H1 (cell line): ENCODE results near the gene GRK5. TPM values are rescaled to one million over a fixed set of nuclear protein-coding genes. Genes with fewer than 3 reads are reported as not detected.
A peak's percentile ranks its signal among the peaks of the same experiment; 100 is the strongest.

ENCODE experiments used
- CTCF ChIA-PET: fragments of 300-600 bp; sonication (Branson Sonifier 250); formaldehyde crosslinking; loops from one replicate; lab custom pipeline; 2021; ENCODE audit not compliant: partially characterized antibody; lab: Charles Lee
- POLR2A ChIA-PET: fragments of 300-600 bp; sonication (Branson Sonifier 250); formaldehyde crosslinking; loops from one replicate; lab custom pipeline; 2021; ENCODE audit warnings: inconsistent platforms; ENCODE audit not compliant: partially characterized antibody; lab: Charles Lee
- DNase-seq, 2 experiments: peaks; one replicate each; pipeline versions ENCODE4 v3.0.0 to v3.0.0-alpha.2; 2010 to 2022; ENCODE audit warnings: low spot score in 2 of 2, low read depth in 1 of 2, mixed read lengths in 1 of 2
- FAIRE-seq: peaks from 2 replicates; lab custom pipeline; 2011; peaks lifted over from hg19 to GRCh38; lab: Jason Lieb, UNC
- H2AFZ ChIP-seq: 2 replicates; pipeline ENCODE4 v1.8.1; 2012; ENCODE audit warnings: low read length, inconsistent platforms
- H2AK5ac ChIP-seq: 2 replicates; pipeline ENCODE4 v1.6.1; 2013; ENCODE audit warnings: low read depth, low read length
- H2BK120ac ChIP-seq: replicated peaks from 2 replicates; pipeline ENCODE3; 2013; ENCODE audit warnings: low read depth, low read length, inconsistent platforms
- H2BK12ac ChIP-seq: 2 replicates; pipeline ENCODE4 v1.6.1; 2013; ENCODE audit warnings: low read depth, low read length
- H2BK15ac ChIP-seq: 2 replicates; pipeline ENCODE4 v1.6.1; 2013; ENCODE audit warnings: low read length
- H2BK20ac ChIP-seq: 2 replicates; pipeline ENCODE4 v1.6.1; 2013; ENCODE audit warnings: low read length
- H2BK5ac ChIP-seq: 2 replicates; pipeline ENCODE4 v1.6.1; 2013; ENCODE audit warnings: low read depth, low read length
- H3K14ac ChIP-seq: 2 replicates; pipeline ENCODE4 v1.6.1; 2013; ENCODE audit warnings: inconsistent platforms; ENCODE audit not compliant: insufficient read length
- H3K18ac ChIP-seq: 2 replicates; pipeline ENCODE4 v1.6.1; 2013; ENCODE audit warnings: low read length; ENCODE audit errors: extremely low read depth
- H3K23ac ChIP-seq: 2 replicates; pipeline ENCODE4 v1.6.1; 2013; ENCODE audit warnings: inconsistent platforms; ENCODE audit not compliant: insufficient read length
- H3K23me2 ChIP-seq: 2 replicates; pipeline ENCODE4 v1.6.1; 2013; ENCODE audit warnings: low read depth, low read length
- H3K27ac ChIP-seq: 2 replicates; pipeline ENCODE4 v1.6.1; 2011; ENCODE audit warnings: low read depth, low read length, inconsistent platforms
- H3K27me3 ChIP-seq, 4 experiments: replicated peaks in 1 of 4; 1 replicate in 1 of 4; 2 replicates in 3 of 4; pipeline versions ENCODE4 v1.6.1 to v1.8.1; 2011 to 2013; ENCODE audit warnings: low read length in 3 of 4, mild to moderate bottlenecking in 3 of 4, inconsistent platforms in 2 of 4, mixed read lengths in 2 of 4, moderate library complexity in 1 of 4; ENCODE audit not compliant: control insufficient read depth in 3 of 4, insufficient read depth in 3 of 4; ENCODE audit errors: extremely low read depth in 1 of 4
- H3K36me3 ChIP-seq, 4 experiments: 2 replicates each; pipeline versions ENCODE4 v1.6.1 to v1.8.1; 2011 to 2013; ENCODE audit warnings: mild to moderate bottlenecking in 4 of 4, low read length in 3 of 4, moderate library complexity in 2 of 4, control low read depth in 1 of 4, inconsistent platforms in 1 of 4; ENCODE audit not compliant: insufficient read depth in 4 of 4, control insufficient read depth in 2 of 4
- H3K4ac ChIP-seq: replicated peaks from 2 replicates; pipeline ENCODE3; 2013; ENCODE audit warnings: low read length, low read depth, mixed read lengths, inconsistent platforms; ENCODE audit not compliant: insufficient read length
- H3K4me1 ChIP-seq, 4 experiments: replicated peaks in 1 of 4; 1 replicate in 1 of 4; 2 replicates in 3 of 4; pipeline versions ENCODE4 v1.6.1 to v1.8.1; 2011 to 2013; ENCODE audit warnings: low read length in 3 of 4, inconsistent platforms in 2 of 4, mixed read lengths in 1 of 4; ENCODE audit not compliant: insufficient read depth in 4 of 4, control insufficient read depth in 3 of 4
- H3K4me2 ChIP-seq, 2 experiments: 2 replicates each; pipeline versions ENCODE4 v1.6.1 to v1.8.1; 2011 to 2013; ENCODE audit warnings: low read depth in 2 of 2, low read length in 2 of 2, control low read depth in 1 of 2, inconsistent platforms in 1 of 2, mild to moderate bottlenecking in 1 of 2; ENCODE audit not compliant: insufficient read depth in 1 of 2
- H3K4me3 ChIP-seq, 4 experiments: fragments of 200-600, 300-600 bp in 1 of 4; sonication (generic), shearing (Covaris generic), sonication (Bioruptor Twin) in 1 of 4; 2 replicates each; pipeline versions ENCODE4 v1.5.1 to v1.8.1; 2011 to 2016; ENCODE audit warnings: low read length in 4 of 4, low read depth in 3 of 4, control low read depth in 2 of 4, inconsistent platforms in 2 of 4, mild to moderate bottlenecking in 2 of 4, mixed read lengths in 1 of 4, moderate library complexity in 1 of 4; ENCODE audit not compliant: insufficient read depth in 2 of 4; ENCODE audit errors: extremely low read depth in 1 of 4
- H3K56ac ChIP-seq: replicated peaks from 2 replicates; pipeline ENCODE3; 2013; ENCODE audit warnings: low read depth, mild to moderate bottlenecking, mixed read lengths, low read length, inconsistent platforms; ENCODE audit not compliant: insufficient read length
- H3K79me1 ChIP-seq: 2 replicates; pipeline ENCODE4 v1.6.1; 2013; ENCODE audit warnings: low read depth, low read length, control low read depth
- H3K79me2 ChIP-seq, 2 experiments: 2 replicates each; pipeline versions ENCODE4 v1.6.1 to v1.8.1; 2012 to 2013; ENCODE audit warnings: low read length in 2 of 2, mild to moderate bottlenecking in 2 of 2, inconsistent platforms in 1 of 2; ENCODE audit not compliant: insufficient read depth in 2 of 2, control insufficient read depth in 1 of 2
- H3K9ac ChIP-seq, 4 experiments: replicated peaks in 1 of 4; 1 replicate in 1 of 4; 2 replicates in 3 of 4; pipeline versions ENCODE4 v1.6.1 to v1.8.1; 2011 to 2013; ENCODE audit warnings: low read depth in 3 of 4, low read length in 3 of 4, control low read depth in 2 of 4, mild to moderate bottlenecking in 2 of 4, moderate library complexity in 2 of 4, inconsistent platforms in 1 of 4; ENCODE audit errors: extremely low read depth in 1 of 4
- H3K9me3 ChIP-seq, 2 experiments: 2 replicates each; pipeline versions ENCODE4 v1.6.1 to v1.8.1; 2012 to 2013; ENCODE audit warnings: mild to moderate bottlenecking in 2 of 2, moderate library complexity in 2 of 2, control low read depth in 1 of 2, inconsistent platforms in 1 of 2, low read depth in 1 of 2, low read length in 1 of 2, mixed read lengths in 1 of 2; ENCODE audit not compliant: insufficient read depth in 2 of 2
- H4K20me1 ChIP-seq, 2 experiments: replicated peaks in 1 of 2; 2 replicates each; pipeline versions ENCODE3 to v1.8.1; 2011 to 2013; ENCODE audit warnings: inconsistent platforms in 2 of 2, low read length in 2 of 2, mild to moderate bottlenecking in 1 of 2; ENCODE audit not compliant: insufficient read depth in 2 of 2, control insufficient read depth in 1 of 2
- H4K5ac ChIP-seq: 2 replicates; pipeline ENCODE4 v1.6.1; 2013; ENCODE audit warnings: low read length, low read depth, mixed read lengths, inconsistent platforms; ENCODE audit not compliant: insufficient read length
- H4K8ac ChIP-seq: 2 replicates; pipeline ENCODE4 v1.8.0; 2013; ENCODE audit warnings: mild to moderate bottlenecking, moderate library complexity, low read length, inconsistent platforms; ENCODE audit not compliant: insufficient read depth; ENCODE audit errors: extremely low read depth
- H4K91ac ChIP-seq: replicated peaks from 2 replicates; pipeline ENCODE3; 2013; ENCODE audit warnings: low read length, mixed read lengths, inconsistent platforms; ENCODE audit not compliant: insufficient read length
- EP300 ChIP-seq, 2 experiments: IDR thresholded peaks; 1 replicate in 1 of 2; 2 replicates in 1 of 2; pipeline ENCODE4 v1.6.1; 2011 to 2012; ENCODE audit warnings: low read depth in 2 of 2, low read length in 2 of 2, mild to moderate bottlenecking in 2 of 2, borderline replicate concordance in 1 of 2, inconsistent platforms in 1 of 2, moderate library complexity in 1 of 2
- KDM4A ChIP-seq: IDR thresholded peaks from one replicate; pipeline ENCODE4 v1.7.1; 2012; ENCODE audit warnings: low read depth, mild to moderate bottlenecking, moderate library complexity, low read length, inconsistent platforms; ENCODE audit not compliant: severe bottlenecking
- SAP30 ChIP-seq: fragments of 300-600 bp; sonication (generic); IDR thresholded peaks from 2 replicates; pipeline ENCODE4 v1.7.1; 2012; ENCODE audit warnings: low read length, moderate library complexity, mild to moderate bottlenecking, inconsistent platforms; ENCODE audit not compliant: insufficient read depth, insufficient replicate concordance
- WGBS, 2 experiments: shearing (Covaris generic) in 1 of 2; methylation state at CpG; one replicate each; pipeline versions ENCODE4 v1.1.6 to v1.1.7; 2013 to 2015; ENCODE audit warnings: low lambda C conversion rate in 2 of 2, mixed read lengths in 2 of 2, inconsistent platforms in 1 of 2, low coverage in 1 of 2, missing lambda C conversion rate in 1 of 2; ENCODE audit not compliant: insufficient replicate concordance in 2 of 2, insufficient coverage in 1 of 2, insufficient read length in 1 of 2; ENCODE audit errors: extremely low coverage in 1 of 2, missing lambda C conversion rate in 1 of 2; 5-methylcytosine and 5-hydroxymethylcytosine counted together
- polyA plus RNA-seq, 7 experiments: library from polyadenylated mRNA; depleted of rRNA in 3 of 7; stranded (reverse) in 5 of 7; unstranded in 2 of 7; fragments of >200 nt in 5 of 7; fragments of 200-250 nt in 2 of 7; gene quantifications; 1 replicate in 5 of 7; 2 replicates in 1 of 7; 4 replicates in 1 of 7; pipeline versions ENCODE4 v1.2.1 to v1.2.3, GENCODE V29; 2011 to 2013; ENCODE audit warnings: missing spikeins in 2 of 7, mixed read lengths in 2 of 7
- total RNA-seq: library from RNA; stranded (reverse); fragmentation: NEBNext Ultra II Directional; extraction: Animal tissue kit (Norgen Biotek cat#: 25700); gene quantifications from 2 replicates; pipeline ENCODE4 v1.2.1, GENCODE V29; 2021

The GRK5 gene
- total and polyA plus RNA-seq, 2 of the 8 experiments (the other 6 are each of a cell fraction or from before 2014, with no cell fraction given): 0.54 to 2.5 TPM

DNA sequence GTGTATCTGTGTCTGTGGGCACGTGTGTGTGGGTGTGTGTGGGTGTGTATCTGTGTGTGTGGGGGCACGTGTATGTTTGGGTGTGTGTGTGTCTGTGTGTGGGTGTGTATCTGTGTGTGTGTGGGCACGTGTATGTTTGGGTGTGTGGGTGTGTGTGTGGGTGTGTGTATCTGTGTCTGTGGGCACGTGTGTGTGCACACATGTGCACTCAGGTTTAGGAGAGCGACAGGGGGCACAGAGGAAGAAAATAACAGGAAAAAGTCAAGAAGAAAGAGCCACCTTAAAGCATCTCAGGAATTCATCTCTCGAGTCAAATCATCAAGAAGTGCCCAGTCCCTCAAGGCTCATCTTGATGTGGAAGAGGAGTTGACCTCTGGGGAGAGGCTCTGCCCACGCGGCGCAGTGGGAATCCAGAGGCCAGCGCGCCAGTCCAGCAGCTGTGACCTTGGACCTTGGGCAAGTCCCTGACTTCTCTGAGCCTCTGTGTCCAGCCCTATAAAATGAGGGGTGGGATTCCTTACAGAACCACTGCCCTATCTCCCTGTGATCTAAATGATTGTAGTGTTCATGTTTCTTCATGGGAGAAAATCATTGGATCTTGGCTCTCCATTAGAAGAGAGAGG, 187.4 kb downstream of the GRK5 start:
- Histone ChIP-seq H2AFZ (no peak overlapping the region), H3K36me3 (no peaks in the 10 kb centered on the region), H4K5ac (no peak overlapping the region), H3K79me2 (no peaks in the 10 kb centered on the region), H2BK20ac (no peak overlapping the region), H2BK12ac (no peak overlapping the region), H3K4me3 (no peak overlapping the region), H3K27me3 (no peaks in the 10 kb centered on the region; a peak in 1 of 7 replicates), H3K18ac (no peak overlapping the region), H3K14ac (no peak overlapping the region), H2BK15ac (no peak overlapping the region), H4K8ac (0 out of 2 replicates have a peak overlapping the region, but pooled peaks have one; percentile 5), H3K4me2 (no peak overlapping the region), H3K79me1 (no peaks in the 10 kb centered on the region), H2AK5ac (no peak overlapping the region), H3K4me1 (peaks cover 0 to 2% (median 0%) of the 10 kb centered on the region in 4 experiments; a peak in 1 of 7 replicates), H2BK120ac (no peak overlapping the region), H4K91ac (no peak overlapping the region), H3K9me3 (no peaks in the 10 kb centered on the region), H3K4ac (no peak overlapping the region), H2BK5ac (no peak overlapping the region), H3K27ac (no peak overlapping the region), H3K56ac (no peak overlapping the region), H3K23me2 (peaks cover 8% of the 10 kb centered on the region; the same call in 1 of the 2 replicates), H3K9ac (no peak overlapping the region), H3K23ac (no peak overlapping the region), H4K20me1 (peaks cover 0 to 4% of the 10 kb centered on the region in 2 experiments)
- no peak for TF ChIP-seq SAP30
- TF ChIP-seq EP300 (IDR thresholded peaks at IDR 0.05; ENCODE audit: borderline replicate concordance in 1 of 2, low read depth in 2 of 2, low read length in 2 of 2): no peak
- TF ChIP-seq KDM4A: no peak
- no peak for FAIRE-seq
- ChIA-PET CTCF (interaction anchor here (1.3 to 1.5 kb wide), 2 partner anchors 12 to 186 kb away, joined by 4 to 7 read pairs; no protein-coding TSS in a partner anchor), POLR2A (no interaction called here)
- 92% methylated on average over 9 of the region's 11 CpGs; no CpG with 5 or more reads in 1 of the 2 experiments for WGBS, 2 experiments
- no peak for DNase-seq
